Astrocyte (in vitro differentiated cells and primary cell): ENCODE measurements around the gene JMJD8. TPM values are rescaled to one million over a fixed set of nuclear protein-coding genes. Genes with fewer than 3 reads are reported as not detected.
A peak's percentile ranks its signal among the peaks of the same experiment; 100 is the strongest.
"Not testable (repeated sequence)": the region's sequence is repeated elsewhere in the genome, so short reads cannot be mapped to it uniquely, and the experiment has no call there.

Source experiments
- DNase-seq: peaks from one replicate; pipeline ENCODE4 v3.0.0-alpha.2; 2010; ENCODE audit warnings: low read depth
- FAIRE-seq: peaks from 2 replicates; lab custom pipeline; 2011; peaks lifted over from hg19 to GRCh38; lab: Jason Lieb, UNC
- H2AFZ ChIP-seq: 2 replicates; pipeline ENCODE4 v1.6.0; 2012; ENCODE audit warnings: low read depth, low read length, inconsistent platforms
- H3K27ac ChIP-seq: 2 replicates; pipeline ENCODE4 v1.5.1; 2011; ENCODE audit warnings: low read depth, low read length, inconsistent platforms
- H3K27me3 ChIP-seq: 2 replicates; pipeline ENCODE4 v1.6.0; 2011; ENCODE audit warnings: low read length, inconsistent platforms; ENCODE audit not compliant: insufficient read depth
- H3K36me3 ChIP-seq: 2 replicates; pipeline ENCODE4 v1.5.1; 2011; ENCODE audit warnings: low read length, inconsistent platforms; ENCODE audit not compliant: insufficient read depth
- H3K4me1 ChIP-seq: 2 replicates; pipeline ENCODE4 v1.5.1; 2011; ENCODE audit warnings: low read length, inconsistent platforms; ENCODE audit not compliant: insufficient read depth
- H3K4me2 ChIP-seq: 2 replicates; pipeline ENCODE4 v1.6.0; 2012; ENCODE audit warnings: low read length, inconsistent platforms
- H3K4me3 ChIP-seq: 2 replicates; pipeline ENCODE4 v1.5.1; 2011; ENCODE audit warnings: low read depth, mild to moderate bottlenecking, low read length, inconsistent platforms; ENCODE audit not compliant: insufficient read depth
- H3K79me2 ChIP-seq: 2 replicates; pipeline ENCODE4 v1.6.0; 2012; ENCODE audit warnings: mild to moderate bottlenecking, low read length, inconsistent platforms; ENCODE audit not compliant: insufficient read depth
- H3K9ac ChIP-seq: 2 replicates; pipeline ENCODE4 v1.6.0; 2012; ENCODE audit warnings: mild to moderate bottlenecking, low read length, inconsistent platforms
- H3K9me3 ChIP-seq: 2 replicates; pipeline ENCODE4 v1.5.1; 2012; ENCODE audit warnings: low read depth, mild to moderate bottlenecking, low read length, inconsistent platforms; ENCODE audit not compliant: insufficient read depth
- H4K20me1 ChIP-seq: 2 replicates; pipeline ENCODE4 v1.6.0; 2012; ENCODE audit warnings: low read length, inconsistent platforms; ENCODE audit not compliant: insufficient read depth
- H3K27ac Mint-ChIP-seq: one replicate; pipeline ENCODE4 v1.8.0; 2021; ENCODE audit warnings: mild to moderate bottlenecking, mixed read lengths; ENCODE audit not compliant: unreplicated experiment
- H3K27me3 Mint-ChIP-seq: one replicate; pipeline ENCODE4 v1.8.0; 2021; ENCODE audit warnings: low read depth, mixed read lengths; ENCODE audit not compliant: unreplicated experiment
- H3K36me3 Mint-ChIP-seq: one replicate; pipeline ENCODE4 v1.8.0; 2021; ENCODE audit warnings: low read depth, mixed read lengths; ENCODE audit not compliant: unreplicated experiment
- H3K4me1 Mint-ChIP-seq: one replicate; pipeline ENCODE4 v1.8.0; 2021; ENCODE audit warnings: low read depth, mixed read lengths; ENCODE audit not compliant: unreplicated experiment
- H3K4me3 Mint-ChIP-seq: one replicate; pipeline ENCODE4 v1.8.0; 2021; ENCODE audit warnings: mild to moderate bottlenecking, moderate library complexity, mixed read lengths; ENCODE audit not compliant: unreplicated experiment
- H3K9me3 Mint-ChIP-seq: one replicate; pipeline ENCODE4 v1.8.0; 2021; ENCODE audit warnings: mild to moderate bottlenecking, mixed read lengths; ENCODE audit not compliant: unreplicated experiment
- CTCF ChIP-seq: IDR thresholded peaks from 2 replicates; pipeline ENCODE4 v1.5.1; 2011; ENCODE audit warnings: low read depth, mild to moderate bottlenecking, inconsistent platforms, low read length, moderate library complexity; ENCODE audit not compliant: insufficient read depth
- EZH2 ChIP-seq: IDR thresholded peaks from 2 replicates; pipeline ENCODE4 v1.6.1; 2012; ENCODE audit warnings: mild to moderate bottlenecking, low read length, inconsistent platforms; ENCODE audit not compliant: insufficient read depth
- total RNA-seq: library from RNA; stranded (reverse); gene quantifications from 2 replicates; pipeline ENCODE4 v1.2.1, GENCODE V29; 2021

JMJD8 gene
- total RNA-seq, 1 donor from 2014 or later, result 26.8 TPM

GRCh38 chr16:714079-714478 is 29.9 kb upstream of the JMJD8 start:
- H3K4me1 ChIP-seq, result peaks cover 36% of the 10 kb centered on the region
- Mint-ChIP-seq H3K36me3 (no peaks in the 10 kb centered on the region), H3K27me3 (no peaks in the 10 kb centered on the region), H3K9me3 (no peaks in the 10 kb centered on the region), H3K4me1 (peaks cover 8% of the 10 kb centered on the region), H3K27ac (peak overlapping the region; percentile 58), H3K4me3 (peak overlapping the region; percentile 60)
- no peak overlapping the region for H3K4me3 ChIP-seq
- H3K27ac ChIP-seq, result no peak overlapping the region
- no peak overlapping the region for H3K4me2 ChIP-seq
- peaks cover 34% of the 10 kb centered on the region for H4K20me1 ChIP-seq
- TF ChIP-seq CTCF, result no peak
- TF ChIP-seq EZH2, result no peak
- no peak for DNase-seq
- FAIRE-seq, result no peak
- H3K9me3 ChIP-seq, result no peaks in the 10 kb centered on the region
- no peaks in the 10 kb centered on the region for H3K36me3 ChIP-seq
- no peak overlapping the region for H3K9ac ChIP-seq
- peaks cover 7% of the 10 kb centered on the region for H3K79me2 ChIP-seq
- H2AFZ ChIP-seq, result no peak overlapping the region
- no peaks in the 10 kb centered on the region for H3K27me3 ChIP-seq

GRCh38 chr16:712740-713250 is 28.7 kb upstream of the JMJD8 start:
- not testable (repeated sequence) for H3K4me1 Mint-ChIP-seq, H3K9ac ChIP-seq, H3K36me3 ChIP-seq, H2AFZ ChIP-seq, H3K4me3 ChIP-seq, H3K9me3 Mint-ChIP-seq, H3K36me3 Mint-ChIP-seq, H3K4me2 ChIP-seq, H3K9me3 ChIP-seq, H3K27me3 ChIP-seq, H3K79me2 ChIP-seq
- Mint-ChIP-seq H3K27ac (peak overlapping the region; percentile 56), H3K4me3 (peak overlapping the region; percentile 74), H3K27me3 (peaks cover 10% of the 10 kb centered on the region)
- H3K4me1 ChIP-seq, result peaks cover 36% of the 10 kb centered on the region
- DNase-seq (peak; percentile 85), FAIRE-seq (peak; percentile 90)
- H3K27ac ChIP-seq, result peak overlapping the region; percentile 59
- peaks cover 24% of the 10 kb centered on the region for H4K20me1 ChIP-seq
- TF ChIP-seq CTCF, result peak; percentile 48

- peaks cover 13% of the 10 kb centered on the region for H3K27me3 ChIP-seq
- FAIRE-seq (no peak), DNase-seq (no peak)
- Mint-ChIP-seq H3K4me3 (no peak overlapping the region), H3K9me3 (peaks cover 3% of the 10 kb centered on the region), H3K4me1 (peaks cover 8% of the 10 kb centered on the region), H3K36me3 (no peaks in the 10 kb centered on the region), H3K27ac (no peak overlapping the region), H3K27me3 (peaks cover 18% of the 10 kb centered on the region)
- TF ChIP-seq EZH2 (no peak), CTCF (peak; percentile 58)
- H3K27ac ChIP-seq, result no peak overlapping the region
- H3K9ac ChIP-seq, result no peak overlapping the region
- no peak overlapping the region for H3K4me3 ChIP-seq
- peaks cover 35% of the 10 kb centered on the region for H3K4me1 ChIP-seq
- H3K4me2 ChIP-seq, result no peak overlapping the region
- no peaks in the 10 kb centered on the region for H3K9me3 ChIP-seq
- H3K36me3 ChIP-seq, result no peaks in the 10 kb centered on the region
- peaks cover 5% of the 10 kb centered on the region for H3K79me2 ChIP-seq
- H4K20me1 ChIP-seq, result peaks cover 14% of the 10 kb centered on the region
- no peak overlapping the region for H2AFZ ChIP-seq
Observed at GRCh38 chr16:711548-712320, 27.6 kb upstream of the JMJD8 start.
